Measurements from ENCODE around the gene ANKRD36. TPM values are rescaled to one million over a fixed set of nuclear protein-coding genes. Genes with fewer than 3 reads are reported as not detected.
"Not testable (repeated sequence)": the region's sequence is repeated elsewhere in the genome, so short reads cannot be mapped to it uniquely, and the experiment has no call there.

The ANKRD36 gene
- polyA plus RNA-seq, 3 donors from 2014 or later = 5.2 to 14.7 (median 5.6) TPM

- not testable (repeated sequence) for H3K27me3 Mint-ChIP-seq (ENCODE audit: low read depth in 3 of 3); H3K9me3 Mint-ChIP-seq; H3K36me3 Mint-ChIP-seq
- Mint-ChIP-seq H3K4me3 (peak within 1 kb of the TSS; percentile 79 to 85 (median 79)), H3K4me1 (peaks cover 10 to 11% of the 10 kb centered on the region in 2 donors), H3K27ac (peak within 1 kb of the TSS; percentile 43 to 90 (median 66))
- peak; percentile 69 to 79 (median 74) for DNase-seq
These were observed 18.0 kb upstream of the ANKRD36 start, which contains the start of gene FAHD2B for GRCh38 chr2:97094772-97095611. TSS of gene FAHD2B (minus strand) at chr2:97094882. CDS start at chr2:97091706, 3,176 bp downstream.

- Mint-ChIP-seq H3K27me3 (ENCODE audit: low read depth in 3 of 3) (peaks cover 4 to 5% (median 5%) of the 10 kb centered on the region in 3 donors), H3K9me3 (no peaks in the 10 kb centered on the region), H3K4me3 (peak overlapping the region; percentile 79 to 85 (median 79)), H3K36me3 (peaks cover 0 to under 1% (median 0%) of the 10 kb centered on the region in 3 donors), H3K4me1 (peaks cover 10 to 11% of the 10 kb centered on the region in 2 donors), H3K27ac (peak overlapping the region in 5 of 6 donors; percentile 53 to 90 (median 73))
- no peak for DNase-seq
These were observed 17.3 kb upstream of the ANKRD36 start for GRCh38 chr2:97095661-97096060.

- DNase-seq, H3K4me3 Mint-ChIP-seq, H3K36me3 Mint-ChIP-seq, H3K27ac Mint-ChIP-seq, H3K9me3 Mint-ChIP-seq: not testable (repeated sequence)
- peaks cover 10 to 11% of the 10 kb centered on the region in 2 donors for H3K4me1 Mint-ChIP-seq
- H3K27me3 Mint-ChIP-seq (ENCODE audit: low read depth in 3 of 3) = peaks cover 5 to 18% (median 8%) of the 10 kb centered on the region in 3 donors
These were observed 14.1 kb upstream of the ANKRD36 start for GRCh38 chr2:97098786-97099372.

- H3K27me3 Mint-ChIP-seq (ENCODE audit: low read depth in 3 of 3) = peaks cover 3 to 26% (median 15%) of the 10 kb centered on the region in 3 donors
- not testable (repeated sequence) for H3K9me3 Mint-ChIP-seq, DNase-seq, H3K27ac Mint-ChIP-seq, H3K4me3 Mint-ChIP-seq, H3K36me3 Mint-ChIP-seq, H3K4me1 Mint-ChIP-seq
These were observed 6.1 kb upstream of the ANKRD36 start for GRCh38 chr2:97106878-97107277.

DNA sequence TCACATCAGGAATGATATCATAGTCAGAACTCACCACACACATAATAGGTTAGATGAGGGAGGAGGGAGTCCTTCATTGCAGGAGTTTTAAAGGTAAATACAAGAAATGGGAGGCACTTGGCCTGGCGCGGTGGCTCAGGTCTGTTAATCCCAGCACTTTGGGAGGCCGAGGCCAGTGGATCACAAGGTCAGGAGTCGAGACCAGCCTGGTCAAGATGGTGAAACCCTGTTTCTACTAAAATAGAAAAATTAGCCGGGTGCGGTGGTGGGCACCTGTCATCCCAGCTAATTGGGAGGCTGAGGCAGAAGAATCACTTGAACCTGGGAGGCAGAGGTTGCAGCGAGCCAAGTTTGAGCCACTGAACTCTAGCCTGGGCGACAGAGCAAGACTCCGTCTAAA is 1.7 kb upstream of the ANKRD36 start:
- not testable (repeated sequence) for H3K4me3 Mint-ChIP-seq, H3K27ac Mint-ChIP-seq

GRCh38 chr2:97112320-97113049 is 468 bp upstream of the ANKRD36 start:
- H3K36me3 Mint-ChIP-seq; H3K27me3 Mint-ChIP-seq (ENCODE audit: low read depth in 3 of 3); H3K9me3 Mint-ChIP-seq: not testable (repeated sequence)
- peaks cover 5 to 12% of the 10 kb centered on the region in 2 donors for H3K4me1 Mint-ChIP-seq
- H3K4me3 Mint-ChIP-seq = peak overlapping the region; percentile 93 to 98 (median 96)
- peak overlapping the region; percentile 84 to 96 (median 93) for H3K27ac Mint-ChIP-seq
- peak; percentile 67 to 75 (median 69) for DNase-seq

More for the DNA sequence above, 1.7 kb upstream of the ANKRD36 start:
- not testable (repeated sequence) for H3K36me3 Mint-ChIP-seq, H3K9me3 Mint-ChIP-seq, DNase-seq
- H3K27me3 Mint-ChIP-seq (ENCODE audit: low read depth in 3 of 3) = peaks cover 3 to 16% (median 7%) of the 10 kb centered on the region in 3 donors
- peaks cover 5 to 12% of the 10 kb centered on the region in 2 donors for H3K4me1 Mint-ChIP-seq

GRCh38 chr2:97113882-97114255 is 916 bp downstream of the ANKRD36 start:
- not testable (repeated sequence) for H3K9me3 Mint-ChIP-seq; H3K27me3 Mint-ChIP-seq (ENCODE audit: low read depth in 3 of 3); DNase-seq; H3K36me3 Mint-ChIP-seq
- Mint-ChIP-seq H3K4me1 (peaks cover 5 to 12% of the 10 kb centered on the region in 2 donors), H3K27ac (peak overlapping the region; percentile 96 to 98 (median 98)), H3K4me3 (peak overlapping the region; percentile 97 to 99 (median 99))

- H3K27me3 Mint-ChIP-seq (ENCODE audit: low read depth in 3 of 3); H3K27ac Mint-ChIP-seq; H3K4me3 Mint-ChIP-seq; DNase-seq; H3K4me1 Mint-ChIP-seq; H3K9me3 Mint-ChIP-seq: not testable (repeated sequence)
- peaks cover 10 to 13% (median 12%) of the 10 kb centered on the region in 3 donors for H3K36me3 Mint-ChIP-seq
These were observed 16.1 kb downstream of the ANKRD36 start for GRCh38 chr2:97129090-97129489.

- DNase-seq; H3K4me1 Mint-ChIP-seq; H3K27ac Mint-ChIP-seq; H3K4me3 Mint-ChIP-seq; H3K27me3 Mint-ChIP-seq (ENCODE audit: low read depth in 3 of 3); H3K9me3 Mint-ChIP-seq: not testable (repeated sequence)
- peaks cover 10 to 24% (median 19%) of the 10 kb centered on the region in 3 donors for H3K36me3 Mint-ChIP-seq
These were observed 31.1 kb downstream of the ANKRD36 start for GRCh38 chr2:97144016-97144415.

DNA sequence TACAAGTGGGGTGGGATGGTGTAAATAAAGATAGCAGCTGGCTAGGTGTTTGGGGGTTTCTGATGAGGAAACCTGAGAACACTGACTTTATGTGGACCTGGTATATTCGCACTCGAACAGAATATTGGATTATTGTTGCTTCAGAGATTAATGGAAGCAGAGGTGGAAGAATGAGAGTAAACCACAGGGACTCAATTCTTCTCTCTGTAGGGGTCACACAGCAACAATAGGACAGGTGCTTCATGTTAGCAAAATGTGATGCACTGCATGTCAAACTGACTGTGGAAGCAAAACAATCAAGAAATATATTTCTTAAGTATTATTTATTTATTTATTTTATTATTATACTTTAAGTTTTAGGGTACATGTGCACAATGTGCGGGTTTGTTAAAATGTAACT is 53.6 kb downstream of the ANKRD36 start:
- not testable (repeated sequence) for H3K4me3 Mint-ChIP-seq; H3K27me3 Mint-ChIP-seq (ENCODE audit: low read depth in 3 of 3); H3K4me1 Mint-ChIP-seq; DNase-seq; H3K27ac Mint-ChIP-seq; H3K9me3 Mint-ChIP-seq
- peaks cover 36 to 48% (median 43%) of the 10 kb centered on the region in 3 donors for H3K36me3 Mint-ChIP-seq

- not testable (repeated sequence) for H3K27me3 Mint-ChIP-seq (ENCODE audit: low read depth in 3 of 3); H3K4me3 Mint-ChIP-seq; H3K27ac Mint-ChIP-seq; H3K4me1 Mint-ChIP-seq; DNase-seq; H3K9me3 Mint-ChIP-seq
- peaks cover 36 to 48% (median 43%) of the 10 kb centered on the region in 3 donors for H3K36me3 Mint-ChIP-seq
These were observed 55.0 kb downstream of the ANKRD36 start for GRCh38 chr2:97167938-97168337.

DNA sequence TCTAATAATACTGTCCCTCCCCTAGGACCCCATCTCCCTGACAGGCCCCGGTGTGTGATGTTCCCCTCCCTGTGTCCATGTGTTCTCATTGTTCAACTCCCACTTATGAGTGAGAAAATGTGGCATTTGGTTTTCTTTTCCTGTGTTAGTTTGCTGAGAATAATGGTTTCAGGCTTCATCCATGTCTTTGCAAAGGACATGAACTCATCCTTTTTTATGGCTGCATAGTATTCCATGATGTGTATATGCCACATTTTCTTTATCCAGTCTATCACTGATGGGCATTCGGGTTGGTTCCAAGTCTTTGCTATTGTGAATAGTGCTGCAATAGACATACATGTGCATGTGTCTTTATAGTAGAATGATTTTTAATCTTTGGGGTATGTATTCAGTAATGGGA is 55.6 kb downstream of the ANKRD36 start:
- not testable (repeated sequence) for DNase-seq; H3K9me3 Mint-ChIP-seq; H3K4me1 Mint-ChIP-seq; H3K27ac Mint-ChIP-seq; H3K27me3 Mint-ChIP-seq (ENCODE audit: low read depth in 3 of 3); H3K4me3 Mint-ChIP-seq
- peaks cover 33 to 50% (median 40%) of the 10 kb centered on the region in 3 donors for H3K36me3 Mint-ChIP-seq

DNA sequence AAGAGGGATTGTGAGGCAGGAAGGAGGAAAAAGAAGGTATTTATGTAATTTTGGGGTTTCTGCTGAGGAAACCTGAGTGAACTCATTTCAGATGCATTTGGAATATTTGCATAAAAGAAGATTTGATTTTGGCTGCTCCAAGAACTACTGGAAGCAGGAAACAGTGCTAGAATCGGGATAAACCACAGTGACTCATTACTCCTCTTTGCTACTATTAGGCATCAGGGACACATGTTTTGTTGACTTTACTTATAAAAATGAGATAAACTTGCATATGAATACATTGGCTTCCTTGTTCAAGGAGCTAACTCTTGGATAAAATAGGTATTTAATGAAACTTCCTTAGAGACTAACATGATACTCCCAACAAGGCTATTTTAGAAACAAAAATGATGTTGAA is 67.4 kb downstream of the ANKRD36 start:
- H3K9me3 Mint-ChIP-seq; H3K27me3 Mint-ChIP-seq (ENCODE audit: low read depth in 3 of 3); H3K4me3 Mint-ChIP-seq; H3K4me1 Mint-ChIP-seq; H3K27ac Mint-ChIP-seq; DNase-seq: not testable (repeated sequence)
- peaks cover 9 to 24% (median 16%) of the 10 kb centered on the region in 3 donors for H3K36me3 Mint-ChIP-seq

DNA sequence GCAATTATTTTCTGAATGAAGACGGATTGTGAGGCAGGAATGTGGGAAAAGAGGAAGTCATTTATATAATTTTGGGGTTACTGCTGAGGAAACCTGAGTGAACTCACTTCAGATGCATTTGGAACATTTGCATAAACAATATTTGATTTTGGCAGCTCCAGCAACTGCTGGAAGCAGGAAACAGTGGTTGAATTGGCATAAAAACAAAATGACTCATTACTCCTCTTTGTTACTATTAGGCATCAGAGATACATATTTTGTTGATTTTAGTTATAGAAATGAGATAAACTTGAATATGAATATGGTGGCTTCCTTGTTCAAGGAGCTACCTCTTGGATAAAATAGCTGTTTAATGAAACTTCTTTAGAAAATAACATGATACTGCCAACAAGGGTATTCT is 82.4 kb downstream of the ANKRD36 start:
- H3K4me3 Mint-ChIP-seq; H3K27me3 Mint-ChIP-seq (ENCODE audit: low read depth in 3 of 3); H3K27ac Mint-ChIP-seq; H3K4me1 Mint-ChIP-seq; H3K9me3 Mint-ChIP-seq; DNase-seq: not testable (repeated sequence)
- peaks cover 40 to 52% (median 45%) of the 10 kb centered on the region in 3 donors for H3K36me3 Mint-ChIP-seq

Measured in immature natural killer cell (primary cell).